ENCODE results near the gene SLC1A7.

The SLC1A7 gene

DNA sequence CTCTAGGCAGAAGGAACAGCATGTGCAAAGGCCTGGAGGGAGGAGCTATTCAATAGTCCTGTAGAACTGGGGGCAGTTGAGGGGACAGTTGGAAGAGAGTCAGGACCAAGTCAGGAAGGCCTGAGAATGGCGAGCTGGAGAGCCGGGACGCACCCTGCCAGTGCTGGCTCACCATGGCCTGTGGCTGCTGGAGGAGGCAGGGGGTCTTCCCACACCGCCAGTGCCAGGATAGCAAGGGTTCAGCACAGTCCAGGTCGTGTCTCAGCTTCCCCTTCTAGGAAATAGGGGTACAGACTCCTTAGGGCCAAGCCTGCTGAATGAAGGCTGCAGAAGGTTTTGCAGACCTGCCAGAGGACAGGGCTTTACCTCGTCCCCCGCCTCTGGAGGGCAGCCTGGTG, 73.2 kb downstream of the SLC1A7 start:
- H3K27me3 ChIP-seq (replicated peaks; ENCODE audit: control insufficient read depth, insufficient read depth, low read length) = no peaks in the 10 kb centered on the region
- TF ChIP-seq, protein P1, sequence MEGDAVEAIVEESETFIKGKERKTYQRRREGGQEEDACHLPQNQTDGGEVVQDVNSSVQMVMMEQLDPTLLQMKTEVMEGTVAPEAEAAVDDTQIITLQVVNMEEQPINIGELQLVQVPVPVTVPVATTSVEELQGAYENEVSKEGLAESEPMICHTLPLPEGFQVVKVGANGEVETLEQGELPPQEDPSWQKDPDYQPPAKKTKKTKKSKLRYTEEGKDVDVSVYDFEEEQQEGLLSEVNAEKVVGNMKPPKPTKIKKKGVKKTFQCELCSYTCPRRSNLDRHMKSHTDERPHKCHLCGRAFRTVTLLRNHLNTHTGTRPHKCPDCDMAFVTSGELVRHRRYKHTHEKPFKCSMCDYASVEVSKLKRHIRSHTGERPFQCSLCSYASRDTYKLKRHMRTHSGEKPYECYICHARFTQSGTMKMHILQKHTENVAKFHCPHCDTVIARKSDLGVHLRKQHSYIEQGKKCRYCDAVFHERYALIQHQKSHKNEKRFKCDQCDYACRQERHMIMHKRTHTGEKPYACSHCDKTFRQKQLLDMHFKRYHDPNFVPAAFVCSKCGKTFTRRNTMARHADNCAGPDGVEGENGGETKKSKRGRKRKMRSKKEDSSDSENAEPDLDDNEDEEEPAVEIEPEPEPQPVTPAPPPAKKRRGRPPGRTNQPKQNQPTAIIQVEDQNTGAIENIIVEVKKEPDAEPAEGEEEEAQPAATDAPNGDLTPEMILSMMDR (IDR thresholded peaks at IDR 0.05; ENCODE audit: insufficient read depth, low read length, poor library complexity, severe bottlenecking) = no peak
- no peak overlapping the region for H3K4me3 ChIP-seq (replicated peaks; ENCODE audit: low read depth, low read length)
- no peak for DNase-seq (ENCODE audit: extremely low read depth, insufficient read length)
- no peaks in the 10 kb centered on the region for H3K36me3 ChIP-seq (ENCODE audit: control insufficient read depth, insufficient read depth, low read length)

DNA sequence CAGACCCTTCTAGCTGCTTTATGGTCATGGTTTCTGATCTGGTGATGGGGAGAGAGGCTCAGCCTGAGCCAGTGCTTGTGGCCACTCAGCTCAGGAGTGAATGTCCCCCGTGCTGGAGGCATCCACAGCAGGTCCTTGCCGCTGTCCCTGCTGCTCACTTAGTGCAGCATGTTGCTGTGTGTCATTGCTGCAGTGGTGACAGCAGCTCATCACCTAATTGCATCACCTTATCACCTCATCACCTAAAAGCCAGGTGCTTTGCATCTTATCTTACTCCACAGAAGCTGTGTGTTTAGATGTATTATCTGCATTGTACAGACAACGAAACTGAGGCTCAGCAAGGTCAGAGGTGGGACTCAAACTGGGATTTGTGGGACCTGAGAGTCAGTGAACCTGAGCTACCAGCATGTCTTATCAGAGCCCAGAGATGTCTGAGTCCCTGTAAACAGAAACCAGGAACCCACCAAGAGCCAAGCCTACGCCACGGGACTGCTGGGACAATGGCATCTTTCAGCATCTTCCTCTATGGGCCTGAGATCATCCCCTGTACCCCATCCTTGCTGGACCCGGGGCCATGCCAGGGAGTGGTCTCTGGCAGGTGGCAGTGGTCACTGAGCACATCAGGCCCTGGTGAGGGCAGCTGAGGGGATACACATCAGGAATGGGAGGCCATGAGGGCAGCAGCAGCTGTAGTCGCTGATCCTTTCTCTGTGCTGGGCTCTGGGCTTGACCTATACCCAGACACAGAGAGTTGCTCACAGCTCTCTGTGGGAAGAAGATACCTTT, 73.9 kb downstream of the SLC1A7 start:
- DNase-seq (ENCODE audit: extremely low read depth, insufficient read length) = no peak
- Histone ChIP-seq H3K36me3 (ENCODE audit: control insufficient read depth, insufficient read depth, low read length) (no peaks in the 10 kb centered on the region), H3K27me3 (replicated peaks; ENCODE audit: control insufficient read depth, insufficient read depth, low read length) (no peaks in the 10 kb centered on the region), H3K4me3 (replicated peaks; ENCODE audit: low read depth, low read length) (no peak overlapping the region)
- TF ChIP-seq, protein P1 (IDR thresholded peaks at IDR 0.05; ENCODE audit: insufficient read depth, low read length, poor library complexity, severe bottlenecking) = no peak

DNA sequence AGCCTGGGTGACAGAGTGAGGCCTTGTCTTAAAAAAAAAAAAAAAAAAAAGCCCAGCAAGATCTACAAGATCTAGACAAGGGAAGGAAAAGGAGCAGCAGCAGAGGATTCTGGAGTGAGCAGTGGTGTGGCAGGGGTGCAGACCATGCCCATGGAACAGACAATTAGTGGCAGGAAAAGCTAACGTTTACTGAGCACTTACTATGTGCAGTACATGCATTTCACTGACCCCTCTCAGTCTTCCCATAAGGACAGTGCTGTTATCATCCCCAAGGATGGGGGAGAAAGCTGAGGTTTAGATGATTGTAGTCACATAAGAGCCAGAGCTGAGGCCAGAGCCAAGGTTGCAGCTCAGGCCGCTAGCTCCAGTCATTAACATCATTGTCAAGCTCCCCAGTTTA, 74.6 kb downstream of the SLC1A7 start:
- Histone ChIP-seq H3K27me3 (replicated peaks; ENCODE audit: control insufficient read depth, insufficient read depth, low read length) (no peaks in the 10 kb centered on the region; the same call in 1 of the 2 replicates), H3K36me3 (ENCODE audit: control insufficient read depth, insufficient read depth, low read length) (no peaks in the 10 kb centered on the region), H3K4me3 (replicated peaks; ENCODE audit: low read depth, low read length) (no peak overlapping the region)
- TF ChIP-seq, protein P1 (IDR thresholded peaks at IDR 0.05; ENCODE audit: insufficient read depth, low read length, poor library complexity, severe bottlenecking) = no peak
- DNase-seq (ENCODE audit: extremely low read depth, insufficient read length) = no peak

DNA sequence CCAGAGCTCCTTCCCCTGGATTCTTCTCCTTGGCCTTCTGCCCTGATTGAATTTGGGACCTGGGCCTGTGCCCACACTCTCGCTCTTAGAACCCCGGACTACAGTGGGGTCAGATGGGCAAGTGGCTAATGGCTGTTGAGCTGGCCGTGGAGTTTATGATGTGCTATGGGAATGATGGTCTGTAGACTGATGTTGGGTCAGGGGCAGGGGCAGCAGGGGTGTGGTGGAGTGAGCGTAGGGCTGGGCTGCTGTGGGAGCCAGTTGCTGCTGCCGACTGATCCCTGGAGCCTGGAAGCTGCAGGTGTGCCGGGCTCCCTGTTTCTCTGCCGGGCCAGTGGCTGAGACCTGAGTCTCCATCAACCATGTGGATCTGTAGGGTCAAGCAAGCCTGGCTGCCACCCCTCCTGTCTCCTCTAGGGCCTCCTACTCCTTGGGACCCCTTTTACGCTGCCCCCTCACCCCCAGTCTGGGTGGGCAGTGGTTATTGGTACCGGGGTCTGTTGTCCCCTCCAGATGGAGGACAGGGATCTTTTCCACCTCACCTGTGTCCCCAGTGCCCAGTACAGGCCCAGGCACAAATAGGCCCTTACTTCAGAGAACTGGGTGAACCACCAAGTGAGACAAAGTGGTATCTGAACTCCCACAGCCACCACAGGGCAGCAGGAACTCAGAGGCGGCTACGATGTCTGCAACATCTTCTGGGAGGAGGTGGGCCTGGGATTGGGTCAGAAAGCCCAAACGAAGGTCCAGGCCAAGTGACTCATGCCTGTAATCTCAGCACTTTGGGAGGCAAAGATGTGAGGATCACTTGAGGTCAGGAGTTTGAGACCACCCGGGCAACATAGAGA, 75.3 kb downstream of the SLC1A7 start:
- DNase-seq (ENCODE audit: extremely low read depth, insufficient read length) = no peak
- H3K36me3 ChIP-seq (ENCODE audit: control insufficient read depth, insufficient read depth, low read length) = no peaks in the 10 kb centered on the region
- H3K4me3 ChIP-seq (replicated peaks; ENCODE audit: low read depth, low read length) = no peak overlapping the region
- TF ChIP-seq, protein P1 (IDR thresholded peaks at IDR 0.05; ENCODE audit: insufficient read depth, low read length, poor library complexity, severe bottlenecking) = no peak
- H3K27me3 ChIP-seq (replicated peaks; ENCODE audit: control insufficient read depth, insufficient read depth, low read length) = no peaks in the 10 kb centered on the region; the same call in 1 of the 2 replicates

DNA sequence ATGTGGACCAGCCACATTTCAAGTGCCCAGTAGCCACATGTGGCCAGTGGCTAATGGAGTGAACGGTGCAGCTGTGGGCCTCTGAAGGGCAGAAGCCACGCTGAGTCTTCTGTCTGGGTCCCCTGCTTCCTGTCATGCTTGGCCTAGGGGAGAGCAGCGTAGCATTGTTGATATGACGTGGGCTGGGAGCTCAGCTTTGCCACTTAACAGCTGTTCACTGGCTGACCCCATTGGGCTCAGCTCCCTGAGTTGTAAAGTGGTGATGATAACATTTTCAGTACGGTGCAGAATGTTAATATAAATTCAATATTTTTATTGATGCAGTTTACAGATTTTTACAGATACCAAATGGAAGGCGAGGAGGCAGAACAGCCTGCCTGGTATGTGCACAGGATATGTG, 76.0 kb downstream of the SLC1A7 start:
- DNase-seq (ENCODE audit: extremely low read depth, insufficient read length) = no peak
- H3K4me3 ChIP-seq (replicated peaks; ENCODE audit: low read depth, low read length) = no peak overlapping the region
- no peaks in the 10 kb centered on the region; the same call in 1 of the 2 replicates for H3K27me3 ChIP-seq (replicated peaks; ENCODE audit: control insufficient read depth, insufficient read depth, low read length)
- no peaks in the 10 kb centered on the region for H3K36me3 ChIP-seq (ENCODE audit: control insufficient read depth, insufficient read depth, low read length)
- TF ChIP-seq, protein P1 (IDR thresholded peaks at IDR 0.05; ENCODE audit: insufficient read depth, low read length, poor library complexity, severe bottlenecking) = no peak

Data from GM06990 (cell line).